ENCODE measurements around the gene SIGLEC10.
"Not testable (repeated sequence)": the region's sequence is repeated elsewhere in the genome, so short reads cannot be mapped to it uniquely, and the experiment has no call there.

The SIGLEC10 gene
- total RNA-seq = 0 to 1.5 (median 0.58) reads per million in 4 experiments

- DNase-seq = no peak
These were observed at the start of gene SIGLEC10 for GRCh38 chr19:51417107-51417809. Gene SIGLEC10, minus strand, starts transcription at chr19:51417642. Its CDS starts 61 bp downstream, at chr19:51417581.

GRCh38 chr19:51466723-51467122 is 49.3 kb upstream of the SIGLEC10 start:
- no peak for DNase-seq

GRCh38 chr19:51463976-51464581 is 46.6 kb upstream of the SIGLEC10 start:
- not testable (repeated sequence) for DNase-seq

GRCh38 chr19:51462681-51463080 is 45.2 kb upstream of the SIGLEC10 start:
- no peak for DNase-seq

GRCh38 chr19:51462276-51462675 is 44.8 kb upstream of the SIGLEC10 start:
- DNase-seq = no peak

GRCh38 chr19:51461723-51462161 is 44.3 kb upstream of the SIGLEC10 start:
- no peak for DNase-seq

GRCh38 chr19:51460164-51460992 is 42.9 kb upstream of the SIGLEC10 start:
- no peak for DNase-seq

GRCh38 chr19:51458899-51459505 is 41.6 kb upstream of the SIGLEC10 start:
- no peak for DNase-seq

GRCh38 chr19:51458051-51458645 is 40.7 kb upstream of the SIGLEC10 start, which contains the start of gene SIGLEC8:
Gene SIGLEC8, minus strand, starts transcription at chr19:51458454. Its CDS starts 67 bp downstream, at chr19:51458387.
- no peak for DNase-seq

- DNase-seq = no peak
These were observed 40.0 kb upstream of the SIGLEC10 start for GRCh38 chr19:51457351-51458013.

GRCh38 chr19:51456541-51457290 is 39.3 kb upstream of the SIGLEC10 start:
- DNase-seq = no peak

GRCh38 chr19:51450730-51451307 is 33.4 kb upstream of the SIGLEC10 start:
- no peak for DNase-seq

GRCh38 chr19:51448411-51449016 is 31.1 kb upstream of the SIGLEC10 start:
- no peak for DNase-seq

- no peak for DNase-seq
These were observed 30.6 kb upstream of the SIGLEC10 start for GRCh38 chr19:51448011-51448410.

GRCh38 chr19:51447510-51447909 is 30.1 kb upstream of the SIGLEC10 start:
- DNase-seq = not testable (repeated sequence)

- DNase-seq = peak; percentile 62
These were observed 24.3 kb upstream of the SIGLEC10 start for GRCh38 chr19:51441410-51442390.

- no peak for DNase-seq
These were observed 23.5 kb upstream of the SIGLEC10 start for GRCh38 chr19:51440846-51441409.

- no peak for DNase-seq
These were observed 22.6 kb upstream of the SIGLEC10 start for GRCh38 chr19:51440052-51440451.

GRCh38 chr19:51439021-51439465 is 21.6 kb upstream of the SIGLEC10 start:
- DNase-seq = no peak
